OCI-LY7 (cell line): ENCODE results near the gene UGT1A3. TPM values are rescaled to one million over a fixed set of nuclear protein-coding genes. Genes with fewer than 3 reads are reported as not detected.

Experiments used
- BruUV-seq: library from RNA; stranded (reverse); fragments of 400-500 nt; replicated peaks from 2 replicates; lab custom pipeline; 2021; lab: Mats Ljungman, UMichigan
- CTCF ChIA-PET: fragments of 300-600 bp; sonication (Branson Sonifier 250); formaldehyde crosslinking; loops from one replicate; lab custom pipeline; 2022; ENCODE audit warnings: antibody characterized with exemption; ENCODE audit not compliant: unreplicated experiment; lab: Charles Lee
- POLR2A ChIA-PET: fragments of 300-600 bp; sonication (Branson Sonifier 250); formaldehyde crosslinking; loops from one replicate; lab custom pipeline; 2022; ENCODE audit warnings: antibody characterized with exemption; lab: Charles Lee
- DNase-seq: peaks from one replicate; pipeline ENCODE4 v3.0.0-alpha.2; 2015; ENCODE audit warnings: low spot score
- H2AFZ ChIP-seq: fragments of 200-600 bp; sonication (generic), shearing (Covaris generic); 2 replicates; pipeline ENCODE4 v1.6.1; 2014; ENCODE audit warnings: mild to moderate bottlenecking, antibody characterized with exemption, low read length, moderate library complexity
- H3K27ac ChIP-seq: fragments of 200-600 bp; sonication (generic); 2 replicates; pipeline ENCODE4 v1.5.1; 2014; ENCODE audit warnings: mixed run types, low read depth, mild to moderate bottlenecking, moderate library complexity, low read length, inconsistent platforms; ENCODE audit not compliant: poor library complexity, severe bottlenecking
- H3K36me3 ChIP-seq: fragments of 200-600 bp; sonication (generic); 2 replicates; pipeline ENCODE4 v1.6.1; 2014; ENCODE audit warnings: mild to moderate bottlenecking, antibody characterized with exemption, low read length, moderate library complexity, mixed read lengths; ENCODE audit not compliant: insufficient read depth
- H3K4me1 ChIP-seq: fragments of 200-600 bp; sonication (generic); 2 replicates; pipeline ENCODE4 v1.5.1; 2014; ENCODE audit warnings: mild to moderate bottlenecking, low read length; ENCODE audit not compliant: insufficient read depth, poor library complexity, severe bottlenecking
- H3K4me2 ChIP-seq: fragments of 200-600 bp; sonication (generic); 2 replicates; pipeline ENCODE4 v1.6.1; 2014; ENCODE audit warnings: mild to moderate bottlenecking, low read length
- H3K4me3 ChIP-seq: fragments of 200-600 bp; sonication (generic); 2 replicates; pipeline ENCODE4 v1.5.1; 2014; ENCODE audit warnings: mild to moderate bottlenecking, low read depth, low read length; ENCODE audit not compliant: poor library complexity, severe bottlenecking
- H3K79me2 ChIP-seq: fragments of 200-600 bp; sonication (generic); 2 replicates; pipeline ENCODE4 v1.6.1; 2016; ENCODE audit warnings: low read depth, mild to moderate bottlenecking, low read length, moderate library complexity, mixed read lengths; ENCODE audit not compliant: insufficient read depth
- H3K9me2 ChIP-seq: fragments of 200-600 bp; sonication (generic); 2 replicates; pipeline ENCODE4 v1.6.1; 2016; ENCODE audit warnings: mild to moderate bottlenecking, low read length, mixed read lengths; ENCODE audit not compliant: insufficient read depth
- H3K9me3 ChIP-seq: fragments of 200-600 bp; sonication (generic); 2 replicates; pipeline ENCODE4 v1.6.1; 2014; ENCODE audit warnings: mild to moderate bottlenecking, mixed run types, low read length, mixed read lengths
- H4K20me1 ChIP-seq: fragments of 200-600 bp; sonication (generic); 2 replicates; pipeline ENCODE4 v1.6.1; 2014; ENCODE audit warnings: mild to moderate bottlenecking, antibody characterized with exemption, low read length, moderate library complexity, mixed read lengths; ENCODE audit not compliant: insufficient read depth
- CTCF ChIP-seq: fragments of 200-600 bp; sonication (generic); conservative IDR thresholded peaks from 2 replicates; pipeline ENCODE4 v1.5.1; 2014; ENCODE audit warnings: mild to moderate bottlenecking, antibody characterized with exemption, low read length, moderate library complexity, mixed read lengths
- EZH2phosphoT487 ChIP-seq: fragments of 200-600 bp; sonication (generic); IDR thresholded peaks from 2 replicates; pipeline ENCODE4 v1.6.1; 2018; ENCODE audit warnings: low read depth, borderline replicate concordance, mild to moderate bottlenecking, mixed run types, antibody characterized with exemption, low read length, moderate library complexity, mixed read lengths
- intact Hi-C: fragments of 100-400 bp; cut with micrococcal nuclease; formaldehyde crosslinking; loops from one replicate; pipeline ENCODE4 v1.10.0; 2022; ENCODE audit not compliant: unreplicated experiment
- total RNA-seq, 2 experiments: library from RNA; depleted of rRNA in 1 of 2; stranded (reverse); fragments of >200 nt in 1 of 2; shearing (Covaris generic) in 1 of 2; gene quantifications; 2 replicates each; pipeline ENCODE4 v1.2.3, GENCODE V29; 2014 to 2022

UGT1A3 gene
- total RNA-seq, 2 experiments from 2014 or later, result not detected

- no peaks in the 10 kb centered on the region for H3K9me3 ChIP-seq
- ChIA-PET CTCF (no interaction called here), POLR2A (no interaction called here)
- no peaks in the 10 kb centered on the region for H3K4me1 ChIP-seq
- H3K27ac ChIP-seq, result no peak overlapping the region
- no peaks in the 10 kb centered on the region for H3K9me2 ChIP-seq
- intact Hi-C loops, result no loop called here
- H3K4me3 ChIP-seq, result no peak overlapping the region
- no TSS peak for BruUV-seq
- H4K20me1 ChIP-seq, result no peaks in the 10 kb centered on the region
- H3K36me3 ChIP-seq, result no peaks in the 10 kb centered on the region
- no peaks in the 10 kb centered on the region for H3K79me2 ChIP-seq
- DNase-seq, result no peak
- TF ChIP-seq CTCF (no peak), EZH2phosphoT487 (no peak)
- H3K4me2 ChIP-seq, result no peak overlapping the region
- no peak overlapping the region for H2AFZ ChIP-seq
Observed at GRCh38 chr2:233792720-233793119, 63.9 kb downstream of the UGT1A3 start.

GRCh38 chr2:233793465-233794127 is 64.8 kb downstream of the UGT1A3 start:
- POLR2A ChIA-PET, result no interaction called here
- TF ChIP-seq EZH2phosphoT487 (no peak), CTCF (no peak)
- Histone ChIP-seq H2AFZ (no peak overlapping the region), H3K27ac (no peak overlapping the region), H3K79me2 (no peaks in the 10 kb centered on the region), H3K9me2 (no peaks in the 10 kb centered on the region), H3K36me3 (no peaks in the 10 kb centered on the region), H3K9me3 (no peaks in the 10 kb centered on the region), H4K20me1 (no peaks in the 10 kb centered on the region), H3K4me3 (no peak overlapping the region), H3K4me1 (no peaks in the 10 kb centered on the region), H3K4me2 (no peak overlapping the region)
- DNase-seq, result no peak
- BruUV-seq, result no TSS peak
- CTCF ChIA-PET, result interaction anchor here (0.6 kb wide), 1 partner anchor 1444 kb away, joined by 3 read pairs; no protein-coding TSS in a partner anchor
- intact Hi-C loops, result no loop called here

- Histone ChIP-seq H3K9me3 (no peaks in the 10 kb centered on the region), H3K36me3 (no peaks in the 10 kb centered on the region), H4K20me1 (no peaks in the 10 kb centered on the region), H3K27ac (no peak overlapping the region), H3K9me2 (no peaks in the 10 kb centered on the region), H2AFZ (no peak overlapping the region), H3K4me3 (no peak overlapping the region), H3K4me2 (no peak overlapping the region), H3K79me2 (no peaks in the 10 kb centered on the region), H3K4me1 (no peaks in the 10 kb centered on the region)
- DNase-seq, result no peak
- TF ChIP-seq EZH2phosphoT487 (no peak), CTCF (no peak)
- ChIA-PET CTCF (interaction anchor here (0.6 kb wide), 1 partner anchor 1445 kb away, joined by 3 read pairs; no protein-coding TSS in a partner anchor), POLR2A (no interaction called here)
- BruUV-seq, result no TSS peak
- intact Hi-C loops, result no loop called here
Observed at GRCh38 chr2:233794128-233794658, 65.4 kb downstream of the UGT1A3 start.
